Left forelimb (tissue), 1 donor: ENCODE data around the gene SPINDOC.
"Not testable (repeated sequence)": the region's sequence is repeated elsewhere in the genome, so short reads cannot be mapped to it uniquely, and the experiment has no call there.

Experiments used
- DNase-seq: peaks from one replicate; pipeline ENCODE4 v3.0.0-alpha.2; 2018; ENCODE audit warnings: low spot score

Gene SPINDOC

DNA sequence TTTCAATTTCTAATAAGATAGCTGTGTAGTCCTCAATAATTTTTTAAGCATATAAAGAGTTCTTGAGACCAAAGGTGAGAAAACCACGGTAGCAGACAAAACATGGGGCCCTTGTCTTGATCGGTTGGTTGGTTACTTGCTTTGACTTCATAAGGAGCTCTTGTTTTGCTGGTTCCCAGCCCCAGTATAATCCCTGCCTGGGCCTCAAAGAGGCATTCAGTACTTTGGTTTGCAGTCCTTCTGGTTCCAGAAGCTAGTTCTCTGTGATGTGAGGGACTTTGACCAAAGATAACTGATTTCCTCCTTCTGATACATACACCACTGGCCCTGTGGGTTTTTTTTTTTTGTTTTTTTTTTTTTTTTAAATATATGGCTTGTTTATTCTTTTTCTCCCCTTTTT, 42.7 kb downstream of the SPINDOC start:
- no peak for DNase-seq

DNA sequence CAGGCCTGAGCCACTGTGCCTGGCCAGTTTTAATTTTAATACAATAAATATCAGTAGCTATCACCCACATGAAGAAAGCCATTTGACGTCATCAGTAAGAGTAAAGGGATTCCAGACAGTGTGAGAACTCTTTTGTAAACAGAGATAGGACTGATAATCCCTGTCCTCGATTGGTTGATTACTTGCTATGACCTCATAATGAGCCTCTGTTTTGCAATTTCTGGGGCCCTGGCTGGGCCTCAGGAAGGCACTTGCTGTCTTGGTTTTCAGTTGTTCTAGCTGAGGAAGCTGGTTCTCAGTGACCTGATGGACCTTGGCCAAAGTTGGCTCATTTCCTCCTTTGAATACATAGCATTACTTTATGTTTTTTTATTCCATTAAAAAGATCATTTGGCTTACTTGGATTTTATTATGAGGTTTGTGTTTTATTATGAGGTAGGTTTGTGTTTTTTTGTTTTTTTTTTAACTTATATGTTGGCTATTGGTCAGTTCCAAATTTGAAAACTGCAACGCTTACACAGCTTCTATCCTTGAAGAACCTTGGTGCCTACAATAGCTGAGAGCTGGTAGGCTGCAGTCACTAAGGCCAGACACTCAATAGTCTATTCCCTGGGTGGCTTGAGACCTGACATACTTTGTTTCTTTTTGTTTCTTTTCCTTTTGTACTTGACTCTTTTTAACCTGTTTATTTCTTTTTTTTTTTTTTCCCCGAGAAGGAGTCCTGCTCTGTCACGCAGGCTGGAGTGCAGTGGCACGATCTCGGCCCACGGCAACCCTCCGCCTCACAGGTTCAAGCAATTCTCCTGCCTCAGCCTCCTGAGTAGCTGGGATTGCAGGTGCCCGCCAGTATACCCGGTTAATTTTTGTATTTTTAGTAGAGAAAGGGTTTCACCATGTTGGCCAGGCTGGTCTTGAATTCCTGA, 45.6 kb downstream of the SPINDOC start:
- DNase-seq: no peak

DNA sequence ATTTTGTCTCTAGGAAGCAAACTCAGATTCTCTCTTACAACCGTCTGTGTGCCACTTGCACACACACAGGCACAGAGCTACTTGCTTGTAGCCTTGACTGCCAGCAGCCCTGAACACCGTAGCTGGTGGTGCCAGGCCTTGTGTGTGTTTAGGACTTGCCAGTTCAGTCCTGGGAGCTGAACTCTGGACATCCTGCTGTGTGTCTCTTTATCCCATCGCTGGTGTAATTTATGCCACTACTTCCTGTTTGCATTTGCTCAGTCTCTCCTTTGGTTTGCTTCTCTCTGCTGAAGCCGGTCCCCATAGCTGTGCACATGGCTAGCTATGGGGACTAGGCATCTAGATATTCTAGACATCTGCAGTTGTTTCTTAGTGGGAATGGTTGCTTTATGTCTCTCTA, 49.7 kb downstream of the SPINDOC start:
- no peak for DNase-seq

DNA sequence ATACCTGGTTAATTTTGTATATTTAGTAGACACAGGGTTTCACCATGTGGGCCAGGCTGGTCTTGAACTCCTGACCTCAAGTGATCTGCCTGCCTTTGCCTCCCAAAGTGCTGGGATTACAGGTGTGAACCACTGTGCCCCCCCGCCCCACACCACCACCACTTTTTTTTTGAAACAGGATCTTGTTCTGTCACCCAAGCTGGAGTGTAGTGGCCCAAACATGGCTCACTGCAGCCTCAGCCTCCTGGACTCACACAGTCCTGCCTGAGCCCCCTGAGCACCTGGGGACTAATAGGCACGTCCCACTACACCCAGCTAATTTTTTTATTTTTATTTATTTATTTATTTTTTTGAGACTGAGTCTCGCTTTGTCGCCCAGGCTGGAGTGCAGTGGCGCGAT, 50.4 kb downstream of the SPINDOC start:
- not testable (repeated sequence) for DNase-seq

DNA sequence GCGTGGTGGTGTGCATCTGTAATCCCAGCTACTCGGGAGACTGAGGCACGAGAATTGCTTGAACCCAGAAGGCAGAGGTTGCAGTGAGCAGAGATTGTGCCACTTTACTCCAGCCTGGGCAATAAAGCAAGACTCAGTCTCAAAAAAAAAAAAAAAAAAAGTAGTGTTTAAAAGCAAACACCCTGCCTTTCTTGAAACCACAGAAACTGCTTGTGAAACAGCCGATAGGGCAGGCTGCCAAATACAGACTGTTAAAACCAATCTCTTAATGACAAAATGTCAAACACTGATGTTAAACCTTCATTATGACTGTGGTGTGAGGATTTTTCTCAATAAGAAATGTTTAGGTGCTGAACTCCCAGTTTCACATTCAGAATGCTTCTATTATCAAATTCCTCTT, 53.0 kb downstream of the SPINDOC start:
- no peak for DNase-seq

DNA sequence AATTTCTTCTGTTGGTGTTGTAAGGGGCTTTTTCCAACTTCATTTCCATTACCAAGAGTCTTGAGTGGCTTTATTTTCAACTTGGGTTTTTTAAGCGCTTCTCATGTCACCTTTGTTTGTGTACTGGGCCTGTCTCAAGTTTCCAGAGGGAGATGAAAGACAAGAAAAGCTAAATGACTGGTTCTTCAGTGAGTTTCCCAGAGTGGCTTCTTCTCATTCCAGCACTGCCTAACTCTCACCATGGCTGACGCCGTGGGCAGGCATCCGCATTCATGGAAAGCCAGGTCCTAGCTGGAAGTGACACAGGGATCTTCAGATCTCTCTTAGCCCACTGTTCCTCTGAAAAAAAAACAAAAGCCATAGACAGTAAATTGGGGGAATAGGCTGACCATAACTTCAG, 54.3 kb downstream of the SPINDOC start:
- DNase-seq: no peak

DNA sequence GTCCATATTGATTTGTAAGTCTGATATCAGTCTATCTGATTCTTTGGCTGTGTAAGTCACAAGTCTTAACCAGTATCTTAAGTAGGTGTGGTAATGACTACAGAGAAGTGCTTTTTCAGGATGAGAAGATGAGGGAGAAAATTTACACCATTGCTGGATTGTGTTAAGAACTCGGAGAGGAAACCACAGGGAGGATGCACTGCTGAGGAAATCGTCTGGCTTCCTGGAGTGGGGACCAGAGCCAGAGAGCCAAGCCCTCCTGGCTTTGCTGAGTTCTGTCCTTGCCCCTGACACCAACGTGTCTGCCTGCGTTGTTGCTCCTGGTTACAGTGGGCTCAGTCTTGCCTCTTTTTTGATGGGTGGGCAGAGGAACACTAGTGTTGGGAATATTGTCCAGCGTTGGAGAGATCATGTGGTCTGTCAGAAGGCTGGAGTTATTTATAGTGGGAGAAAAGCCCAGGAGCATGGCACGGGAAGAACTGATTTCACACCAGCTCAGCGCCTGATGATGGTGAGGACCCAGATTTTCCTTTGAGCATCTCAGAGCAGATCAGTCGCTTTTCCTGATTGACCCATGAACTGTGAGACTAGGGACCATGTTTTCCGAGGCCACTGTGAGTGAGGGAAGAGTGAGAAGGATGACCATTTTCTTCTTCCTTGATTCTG, 55.3 kb downstream of the SPINDOC start:
- no peak for DNase-seq

DNA sequence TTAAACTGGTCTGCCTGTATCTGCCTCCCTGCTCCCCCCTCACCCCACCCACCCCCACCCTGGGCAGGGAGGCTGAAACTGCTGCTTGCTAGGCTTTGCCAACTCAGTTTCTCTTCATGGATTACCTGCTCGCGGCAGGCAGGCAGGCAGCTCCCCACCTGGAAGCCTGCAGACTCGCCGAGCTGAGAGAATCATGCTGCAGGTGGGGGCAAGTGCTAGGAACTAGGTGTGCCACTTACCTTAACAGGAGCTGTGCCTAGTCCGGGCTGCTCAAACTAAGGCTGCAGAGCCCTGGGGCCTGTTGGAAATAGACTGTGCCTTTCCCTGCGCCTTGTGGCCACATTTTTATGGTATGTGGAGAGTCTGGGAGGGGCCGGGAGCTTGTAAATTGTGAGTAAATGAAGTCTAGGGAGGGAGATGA, 55.9 kb downstream of the SPINDOC start:
- no peak for DNase-seq

DNA sequence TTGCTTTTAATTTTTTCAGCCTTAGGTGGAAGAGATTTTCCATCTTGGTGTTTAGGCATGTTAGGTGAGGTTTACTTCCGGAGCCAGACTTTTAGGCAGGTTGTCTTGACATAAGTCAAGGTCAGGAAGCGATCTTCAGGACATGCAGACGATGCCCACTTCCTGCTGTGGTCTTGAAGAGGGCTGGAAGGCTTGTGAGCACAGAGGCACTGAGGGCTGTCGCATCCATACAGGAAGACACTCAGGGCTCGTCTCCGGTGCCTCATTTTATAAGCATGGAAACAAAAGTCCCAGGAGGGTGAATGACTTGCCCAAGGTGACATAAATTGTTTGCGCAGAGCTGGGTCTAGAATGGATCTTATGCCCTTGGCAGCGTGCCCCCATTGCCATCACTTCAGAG, 56.4 kb downstream of the SPINDOC start:
- no peak for DNase-seq

DNA sequence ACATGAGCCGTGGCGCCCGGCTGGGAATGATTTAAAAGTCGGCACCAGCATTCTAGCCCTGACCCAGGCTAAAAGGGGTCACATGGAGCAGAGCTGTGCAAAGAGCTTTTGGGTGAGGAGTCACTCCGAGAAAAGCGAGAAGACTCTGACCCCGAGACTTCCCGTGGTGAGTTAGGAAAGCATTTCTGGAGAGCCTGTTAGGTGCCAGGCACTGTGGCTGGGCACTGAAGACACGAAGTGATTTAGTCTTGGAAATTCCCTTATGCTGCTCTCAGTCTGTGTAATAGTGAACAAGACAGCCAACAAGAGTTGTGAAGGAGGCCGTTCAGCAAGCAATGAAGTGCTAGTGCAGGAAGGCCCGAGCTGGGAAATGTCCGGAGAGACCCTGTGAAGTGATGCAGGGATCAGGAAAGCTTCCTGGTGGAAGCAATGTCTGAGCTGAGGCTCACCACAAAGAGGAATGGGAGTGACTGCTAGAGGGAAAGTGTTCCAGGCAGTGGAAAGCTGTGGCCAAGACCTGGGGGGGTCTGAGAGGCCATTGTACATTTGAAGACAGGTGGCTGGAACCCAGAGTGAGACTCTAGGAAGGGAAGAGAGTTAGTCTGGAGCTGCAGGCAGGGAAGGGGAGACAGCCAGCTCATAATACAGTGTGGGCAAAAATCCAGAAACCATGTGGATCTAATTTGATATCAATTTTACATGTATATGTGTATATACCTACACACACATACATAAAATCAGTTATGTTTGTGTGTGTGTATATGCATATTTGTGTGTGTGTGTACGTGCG, 57.3 kb downstream of the SPINDOC start:
- no peak for DNase-seq

DNA sequence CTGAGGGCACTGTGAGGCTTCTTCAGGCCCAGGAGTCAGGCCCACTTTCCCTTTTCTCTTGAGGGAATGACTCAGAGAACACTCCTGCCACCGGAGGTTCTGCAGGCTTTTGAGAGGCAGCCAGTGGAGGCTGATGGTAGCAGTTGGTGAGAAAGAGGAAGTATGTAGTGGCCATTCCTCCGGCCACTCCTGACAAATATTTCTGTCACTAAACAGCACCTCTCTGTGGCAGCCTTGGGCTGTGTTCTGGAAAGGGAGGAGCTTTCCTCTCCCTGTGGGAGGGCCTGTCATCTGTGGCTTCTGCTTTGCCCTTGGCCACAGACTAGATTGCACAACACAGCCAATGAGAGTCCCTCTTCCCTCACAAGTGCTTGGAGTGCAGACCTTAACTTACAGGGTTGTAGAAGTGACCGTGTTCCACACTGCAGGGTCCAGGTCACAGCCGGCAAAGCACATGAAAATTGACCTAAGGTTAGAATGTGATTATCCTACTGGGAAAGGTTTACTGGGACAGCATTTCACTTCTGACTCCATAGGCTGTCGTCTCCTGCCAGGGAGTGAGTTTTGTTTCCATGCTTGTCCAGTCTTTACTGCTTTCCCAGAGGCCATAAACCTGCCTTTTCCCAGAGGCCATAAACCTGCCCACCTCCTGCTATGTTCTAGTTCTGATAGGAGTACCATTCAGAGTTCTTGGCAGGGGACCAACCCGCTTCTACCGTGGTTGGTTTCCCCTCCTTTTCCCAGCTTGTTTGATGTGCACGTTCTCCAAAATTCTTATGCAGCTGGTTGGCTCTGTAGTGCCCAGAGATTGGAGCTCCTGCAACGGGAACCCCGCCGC, 58.9 kb downstream of the SPINDOC start:
- no peak for DNase-seq

DNA sequence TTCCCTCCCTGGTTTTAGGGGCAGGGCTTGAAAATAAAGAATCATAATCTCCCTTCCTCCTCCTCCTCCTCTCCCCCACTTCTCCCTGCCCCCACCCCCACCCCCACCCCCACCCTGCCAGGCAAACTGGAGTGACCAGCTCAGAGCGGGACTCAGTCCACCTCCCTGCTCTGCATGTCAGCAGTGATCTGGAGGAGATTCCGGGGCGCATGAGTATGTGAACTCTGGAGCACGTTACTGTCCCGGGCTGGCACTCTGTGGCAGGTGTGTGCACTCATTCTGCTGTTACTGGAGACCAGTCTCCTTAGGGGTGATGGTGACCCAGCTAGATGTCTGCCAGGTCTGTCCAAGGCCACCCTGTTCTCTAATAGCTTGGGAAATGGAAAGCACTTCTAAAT, 59.5 kb downstream of the SPINDOC start:
- no peak for DNase-seq

DNA sequence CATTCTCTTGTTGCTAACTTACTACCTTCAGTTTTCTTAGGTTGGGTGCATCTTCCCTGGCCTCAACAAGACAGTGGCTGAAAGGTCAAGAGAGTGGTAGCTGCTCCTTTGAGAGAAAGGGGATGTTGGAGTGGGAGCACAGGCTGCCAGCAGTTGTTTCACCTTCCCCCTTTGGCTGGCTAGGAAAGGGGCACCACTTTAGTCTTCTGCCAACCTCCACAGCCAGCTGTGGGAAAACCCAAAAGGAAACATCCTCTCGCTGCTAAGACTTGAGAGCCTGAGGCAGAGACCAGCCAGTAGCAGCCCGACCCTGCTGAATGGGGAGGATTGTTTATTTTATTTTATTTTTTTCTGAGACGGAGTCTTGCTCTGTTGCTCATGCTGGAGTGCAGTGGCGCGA, 60.1 kb downstream of the SPINDOC start:
- DNase-seq: no peak

DNA sequence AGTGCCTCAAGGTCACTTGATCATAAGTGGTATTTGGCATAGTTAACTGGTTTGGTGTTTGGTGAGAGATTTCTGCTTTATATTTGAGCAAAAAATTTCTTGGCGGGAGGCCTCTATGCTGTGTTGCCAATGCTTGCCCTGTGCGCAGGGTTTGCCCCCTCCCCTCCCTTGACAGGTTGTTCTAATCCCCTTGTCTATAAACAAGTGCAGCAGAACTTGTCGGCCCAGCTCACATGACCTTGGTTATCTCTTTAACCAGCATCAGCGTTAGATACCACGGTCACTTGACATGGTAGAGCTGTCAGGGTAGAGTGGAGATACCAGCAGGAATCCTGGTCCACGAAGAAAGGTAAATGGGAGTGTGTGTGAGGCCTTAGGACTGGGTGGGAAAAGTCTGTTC, 61.3 kb downstream of the SPINDOC start:
- no peak for DNase-seq

DNA sequence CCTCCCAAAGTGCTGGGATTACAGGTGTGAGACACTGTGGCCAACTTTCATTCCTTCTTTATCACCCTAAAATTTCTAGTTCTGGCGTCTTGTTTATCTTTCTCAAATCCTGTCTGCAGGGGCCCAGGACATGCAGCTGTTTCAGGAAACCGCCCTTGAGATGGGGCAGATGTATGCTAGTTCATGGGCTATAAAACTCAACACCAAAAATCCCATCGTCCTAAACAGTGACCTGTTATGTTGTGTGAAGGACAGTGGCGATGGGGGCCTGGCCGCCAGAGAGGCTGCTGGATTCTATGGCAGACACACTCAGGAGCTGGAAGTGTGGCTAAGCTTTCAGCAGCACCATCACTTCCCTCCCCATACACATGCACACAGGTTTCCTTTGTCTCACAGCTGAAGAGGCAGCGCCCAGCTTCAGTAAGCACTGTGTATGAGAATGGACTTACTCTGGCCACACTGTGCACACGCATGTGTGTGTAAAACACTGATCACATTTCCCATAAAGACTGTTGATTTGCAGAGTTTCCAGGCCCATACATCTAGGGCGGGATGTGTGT, 62.3 kb downstream of the SPINDOC start:
- no peak for DNase-seq

DNA sequence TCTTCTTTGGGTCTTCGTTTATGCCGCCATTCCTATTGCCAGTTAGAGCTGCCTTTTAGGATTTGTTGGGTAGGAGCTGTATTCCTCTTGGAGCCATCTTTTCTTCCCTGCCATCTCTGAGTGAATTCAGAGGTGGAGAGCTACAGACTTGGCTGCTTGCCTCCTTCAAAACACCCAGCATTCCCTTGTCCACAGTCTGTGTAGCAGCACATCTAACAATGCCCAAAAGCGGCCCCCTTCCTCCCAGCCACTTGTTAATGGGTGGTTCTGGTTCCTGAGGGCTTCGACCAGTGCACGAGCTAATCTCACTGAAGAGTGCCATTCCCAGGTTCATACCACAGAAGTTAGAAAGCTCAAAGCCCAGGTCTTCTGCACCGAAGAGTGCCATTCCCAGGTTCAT, 63.4 kb downstream of the SPINDOC start:
- DNase-seq: no peak
